ENCODE data around the gene TBXAS1.

GRCh38 chr7:139915864-139916716 lies 87.0 kb downstream of the TBXAS1 start:
- TF ChIP-seq BRCA1 (IDR thresholded peaks at IDR 0.05; ENCODE audit: low read depth, low read length) (no peak), CHD2 (IDR thresholded peaks at IDR 0.05; ENCODE audit: low read length) (no peak), CTCF (IDR thresholded peaks at IDR 0.05; ENCODE audit: control extremely low read depth in 1 of 3, insufficient read depth in 1 of 3, low read depth in 1 of 3, low read length in 3 of 3) (no peak), SIN3A (conservative IDR thresholded peaks at IDR 0.05 in 1 of 2, IDR thresholded peaks at IDR 0.05 in 1 of 2; ENCODE audit: low read depth in 1 of 2, low read length in 2 of 2) (no peak), PHF8 (conservative IDR thresholded peaks at IDR 0.05; ENCODE audit: low read depth, low read length) (no peak), GABPA (IDR thresholded peaks at IDR 0.05; ENCODE audit: borderline replicate concordance, insufficient read depth, low read length) (no peak), POLR2AphosphoS5 (IDR thresholded peaks at IDR 0.05; ENCODE audit: low read depth, low read length) (no peak), ATF3 (IDR thresholded peaks at IDR 0.05; ENCODE audit: insufficient read depth, low read depth, low read length) (no peak), RBBP5 (IDR thresholded peaks at IDR 0.05; ENCODE audit: borderline replicate concordance, low read depth, low read length) (no peak), EP300 (IDR thresholded peaks at IDR 0.05; ENCODE audit: borderline replicate concordance in 1 of 2, low read depth in 2 of 2, low read length in 2 of 2) (no peak)

All from H1 (cell line).